ENCODE data around the gene ITPK1. TPM values are rescaled to one million over a fixed set of nuclear protein-coding genes. Genes with fewer than 3 reads are reported as not detected.

The ITPK1 gene
- total and polyA plus RNA-seq, 2 experiments from 2014 or later: 35.9 to 101 TPM

GRCh38 chr14:92928258-92928629 lies 187.5 kb downstream of the ITPK1 start:
- H3K27me3 Mint-ChIP-seq (ENCODE audit: insufficient read depth, low read depth, poor library complexity): peaks cover 16% of the 10 kb centered on the region
- H3K36me3 Mint-ChIP-seq (ENCODE audit: low read depth): peaks cover 52% of the 10 kb centered on the region
- Histone ChIP-seq H3K4me3 (no peak overlapping the region), H4K20me1 (replicated peaks; ENCODE audit: insufficient read depth) (no peaks in the 10 kb centered on the region), H3K4me1 (ENCODE audit: insufficient read depth) (peaks cover 10% of the 10 kb centered on the region; the same call in 1 of the 2 replicates), H3F3A (replicated peaks; ENCODE audit: low read depth) (no peaks in the 10 kb centered on the region), H3K4me2 (no peak overlapping the region), H2AFZ (no peak overlapping the region), H3K36me3 (ENCODE audit: insufficient read depth) (no peaks in the 10 kb centered on the region), H3K27ac (ENCODE audit: low read depth) (no peak overlapping the region), H3K9me2 (ENCODE audit: insufficient read depth) (no peaks in the 10 kb centered on the region), H3K27me3 (ENCODE audit: insufficient read depth) (0 out of 2 replicates have a peak, but pooled peaks cover 3% of the 10 kb centered on the region), H3K79me2 (replicated peaks; ENCODE audit: insufficient read depth) (no peaks in the 10 kb centered on the region)
- DNase-seq (ENCODE audit: low spot score) (no peak), ATAC-seq (no peak)
- peaks cover 16% of the 10 kb centered on the region for H3K4me1 Mint-ChIP-seq
- no peak overlapping the region for H3K27ac Mint-ChIP-seq
- H3K4me3 Mint-ChIP-seq: no peak overlapping the region
- H3K9me3 Mint-ChIP-seq: no peaks in the 10 kb centered on the region; the same call in 2 of the 3 replicates
- TF ChIP-seq NANOG (IDR thresholded peaks at IDR 0.05; ENCODE audit: borderline replicate concordance): no peak
- TF ChIP-seq JUNB (IDR thresholded peaks at IDR 0.05; ENCODE audit: unreplicated experiment): no peak
- no peak for TF ChIP-seq CTCF (conservative IDR thresholded peaks at IDR 0.05; ENCODE audit: low read depth in 2 of 2)
- no peak for TF ChIP-seq REST (IDR thresholded peaks at IDR 0.05; ENCODE audit: unreplicated experiment)
- TF ChIP-seq POLR2AphosphoS5 (IDR thresholded peaks at IDR 0.05; ENCODE audit: low read depth): no peak
- no peak for TF ChIP-seq ETS1 (IDR thresholded peaks at IDR 0.05)
- TF ChIP-seq ZNF114 (CRISPR knock-in tag; IDR thresholded peaks at IDR 0.05): no peak
- TF ChIP-seq EZH2phosphoT487 (IDR thresholded peaks at IDR 0.05; ENCODE audit: unreplicated experiment): no peak
- TF ChIP-seq EZH2 (IDR thresholded peaks at IDR 0.05; ENCODE audit: low read depth, unreplicated experiment): no peak
- no peak for TF ChIP-seq ZNF331 (CRISPR knock-in tag; IDR thresholded peaks at IDR 0.05; ENCODE audit: low read depth)
- TF ChIP-seq STAT1 (IDR thresholded peaks at IDR 0.05; ENCODE audit: unreplicated experiment): no peak
- TF ChIP-seq CREB1 (CRISPR knock-in tag; IDR thresholded peaks at IDR 0.05; ENCODE audit: low read depth): no peak
- TF ChIP-seq ZNF462 (CRISPR knock-in tag; IDR thresholded peaks at IDR 0.05): no peak

Measured in GM23338 (cell line).